Measurements from ENCODE around the gene PLCB1.

PLCB1 gene

GRCh38 chr20:8562356-8562755 lies 430.3 kb downstream of the PLCB1 start:
- H3K27ac ChIP-seq (ENCODE audit: low read depth, low read length): no peak overlapping the region
- no peaks in the 10 kb centered on the region for H3K9me3 ChIP-seq (ENCODE audit: low read length)
- H3K36me3 ChIP-seq (ENCODE audit: insufficient read depth, low read length): no peaks in the 10 kb centered on the region
- H3K27me3 ChIP-seq (ENCODE audit: control insufficient read depth in 1 of 2, insufficient read depth in 2 of 2, low read length in 2 of 2): no peaks in the 10 kb centered on the region
- peaks cover 10% of the 10 kb centered on the region for H3K4me1 ChIP-seq (ENCODE audit: insufficient read depth, low read length)
- H3K9ac ChIP-seq (ENCODE audit: low read length): no peak overlapping the region
- H3K4me3 ChIP-seq (ENCODE audit: low read depth in 1 of 2, low read length in 2 of 2): no peak overlapping the region

DNA sequence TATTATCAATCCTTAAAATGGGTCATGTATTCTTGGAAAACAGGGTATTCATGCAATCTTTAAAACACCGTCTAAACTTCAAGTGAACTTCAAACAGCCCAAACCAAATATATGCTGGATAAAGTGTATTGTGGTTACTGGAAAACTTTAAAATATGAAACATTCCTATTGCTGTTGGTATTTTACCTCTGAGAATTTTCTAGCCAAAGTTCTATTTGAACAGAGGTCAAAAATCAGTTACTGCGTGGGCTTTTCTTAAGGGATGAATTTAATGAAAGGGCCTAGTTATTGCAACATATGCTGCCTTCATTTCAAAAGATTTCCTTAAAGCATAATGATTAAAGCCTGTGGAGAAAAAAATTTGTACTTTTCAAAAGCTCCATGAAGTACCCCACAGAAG lies 436.0 kb downstream of the PLCB1 start:
- Histone ChIP-seq H3K4me1 (ENCODE audit: insufficient read depth, low read length) (peaks cover 16% of the 10 kb centered on the region), H3K9me3 (ENCODE audit: low read length) (no peaks in the 10 kb centered on the region), H3K4me3 (ENCODE audit: low read depth in 1 of 2, low read length in 2 of 2) (no peak overlapping the region), H3K27me3 (ENCODE audit: control insufficient read depth in 1 of 2, insufficient read depth in 2 of 2, low read length in 2 of 2) (no peaks in the 10 kb centered on the region), H3K9ac (ENCODE audit: low read length) (no peak overlapping the region), H3K27ac (ENCODE audit: low read depth, low read length) (no peak overlapping the region), H3K36me3 (ENCODE audit: insufficient read depth, low read length) (no peaks in the 10 kb centered on the region)

GRCh38 chr20:8569766-8570165 lies 437.7 kb downstream of the PLCB1 start:
- Histone ChIP-seq H3K9ac (ENCODE audit: low read length) (no peak overlapping the region), H3K36me3 (ENCODE audit: insufficient read depth, low read length) (no peaks in the 10 kb centered on the region), H3K27ac (ENCODE audit: low read depth, low read length) (no peak overlapping the region), H3K4me1 (ENCODE audit: insufficient read depth, low read length) (peaks cover 16% of the 10 kb centered on the region), H3K27me3 (ENCODE audit: control insufficient read depth in 1 of 2, insufficient read depth in 2 of 2, low read length in 2 of 2) (no peaks in the 10 kb centered on the region), H3K9me3 (ENCODE audit: low read length) (no peaks in the 10 kb centered on the region), H3K4me3 (ENCODE audit: low read depth in 1 of 2, low read length in 2 of 2) (no peak overlapping the region)

DNA sequence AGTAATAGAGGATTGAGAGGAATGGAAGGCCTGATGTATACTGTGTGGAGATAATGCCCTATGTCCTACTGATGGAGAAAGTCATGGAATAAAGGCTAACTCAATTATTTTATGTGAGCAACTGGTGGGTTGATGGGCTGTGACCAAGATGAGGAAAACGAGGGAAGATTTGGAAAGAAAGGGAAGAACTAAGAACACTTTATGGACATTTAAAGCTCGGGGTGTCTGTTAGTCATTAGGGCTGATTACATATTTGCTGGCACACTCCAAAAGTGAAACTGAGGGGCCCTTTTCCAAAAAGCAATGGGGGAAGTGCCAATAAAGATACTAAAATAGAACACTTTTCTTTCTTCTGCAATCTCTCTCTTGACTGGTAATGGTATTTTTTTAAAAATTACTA lies 439.5 kb downstream of the PLCB1 start:
- Histone ChIP-seq H3K27ac (ENCODE audit: low read depth, low read length) (no peak overlapping the region), H3K9ac (ENCODE audit: low read length) (no peak overlapping the region), H3K4me3 (ENCODE audit: low read depth in 1 of 2, low read length in 2 of 2) (no peak overlapping the region), H3K9me3 (ENCODE audit: low read length) (no peaks in the 10 kb centered on the region), H3K27me3 (ENCODE audit: control insufficient read depth in 1 of 2, insufficient read depth in 2 of 2, low read length in 2 of 2) (no peaks in the 10 kb centered on the region), H3K36me3 (ENCODE audit: insufficient read depth, low read length) (no peaks in the 10 kb centered on the region), H3K4me1 (ENCODE audit: insufficient read depth, low read length) (peaks cover 10% of the 10 kb centered on the region)

- no peaks in the 10 kb centered on the region for H3K9me3 ChIP-seq (ENCODE audit: low read length)
- no peak overlapping the region for H3K4me3 ChIP-seq (ENCODE audit: low read depth in 1 of 2, low read length in 2 of 2)
- no peak overlapping the region for H3K9ac ChIP-seq (ENCODE audit: low read length)
- H3K27me3 ChIP-seq (ENCODE audit: control insufficient read depth in 1 of 2, insufficient read depth in 2 of 2, low read length in 2 of 2): no peaks in the 10 kb centered on the region
- peaks cover 17% of the 10 kb centered on the region for H3K4me1 ChIP-seq (ENCODE audit: insufficient read depth, low read length)
- H3K27ac ChIP-seq (ENCODE audit: low read depth, low read length): no peak overlapping the region
- H3K36me3 ChIP-seq (ENCODE audit: insufficient read depth, low read length): no peaks in the 10 kb centered on the region
Observed at GRCh38 chr20:8573686-8574085, 441.6 kb downstream of the PLCB1 start.

GRCh38 chr20:8575114-8575513 lies 443.0 kb downstream of the PLCB1 start:
- no peaks in the 10 kb centered on the region for H3K36me3 ChIP-seq (ENCODE audit: insufficient read depth, low read length)
- H3K27me3 ChIP-seq (ENCODE audit: control insufficient read depth in 1 of 2, insufficient read depth in 2 of 2, low read length in 2 of 2): no peaks in the 10 kb centered on the region
- H3K4me1 ChIP-seq (ENCODE audit: insufficient read depth, low read length): peaks cover 17% of the 10 kb centered on the region
- H3K9me3 ChIP-seq (ENCODE audit: low read length): no peaks in the 10 kb centered on the region
- no peak overlapping the region for H3K4me3 ChIP-seq (ENCODE audit: low read depth in 1 of 2, low read length in 2 of 2)
- no peak overlapping the region for H3K9ac ChIP-seq (ENCODE audit: low read length)
- no peak overlapping the region for H3K27ac ChIP-seq (ENCODE audit: low read depth, low read length)

DNA sequence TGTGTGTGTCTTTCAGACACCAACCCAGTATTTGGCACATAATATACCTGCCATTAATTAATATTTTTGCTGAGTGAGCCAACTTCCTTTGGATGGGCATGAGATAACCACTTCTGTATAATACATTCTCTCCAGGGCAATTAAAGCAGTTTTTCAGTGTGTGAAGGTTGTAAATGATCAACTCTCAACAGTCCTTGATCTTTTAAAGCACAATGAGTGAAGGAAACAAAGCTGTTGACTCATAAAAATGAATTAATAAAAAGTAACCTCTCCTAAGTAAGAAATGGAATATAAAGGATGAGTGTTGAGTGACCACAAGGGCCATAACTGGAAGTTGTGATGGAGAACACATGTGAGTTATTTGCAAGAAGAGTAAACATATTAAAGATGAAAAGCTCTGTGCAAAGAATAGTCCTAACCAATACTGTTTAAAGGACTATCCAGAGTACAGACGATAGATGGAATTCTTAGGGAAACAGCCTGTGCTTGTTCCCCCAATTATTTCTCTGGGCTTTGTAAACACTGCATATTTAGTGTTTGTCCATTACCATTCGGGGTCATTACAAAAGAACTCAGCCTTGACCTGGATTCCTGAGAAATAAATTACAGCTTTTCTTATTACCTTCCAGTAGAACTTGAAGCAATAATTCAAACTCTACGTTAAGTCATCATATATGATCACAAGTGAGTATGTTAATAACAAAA lies 446.2 kb downstream of the PLCB1 start:
- Histone ChIP-seq H3K27ac (ENCODE audit: low read depth, low read length) (no peak overlapping the region), H3K27me3 (ENCODE audit: control insufficient read depth in 1 of 2, insufficient read depth in 2 of 2, low read length in 2 of 2) (no peaks in the 10 kb centered on the region), H3K9me3 (ENCODE audit: low read length) (no peaks in the 10 kb centered on the region), H3K4me3 (ENCODE audit: low read depth in 1 of 2, low read length in 2 of 2) (no peak overlapping the region), H3K36me3 (ENCODE audit: insufficient read depth, low read length) (no peaks in the 10 kb centered on the region), H3K4me1 (ENCODE audit: insufficient read depth, low read length) (peaks cover 11% of the 10 kb centered on the region), H3K9ac (ENCODE audit: low read length) (no peak overlapping the region)

DNA sequence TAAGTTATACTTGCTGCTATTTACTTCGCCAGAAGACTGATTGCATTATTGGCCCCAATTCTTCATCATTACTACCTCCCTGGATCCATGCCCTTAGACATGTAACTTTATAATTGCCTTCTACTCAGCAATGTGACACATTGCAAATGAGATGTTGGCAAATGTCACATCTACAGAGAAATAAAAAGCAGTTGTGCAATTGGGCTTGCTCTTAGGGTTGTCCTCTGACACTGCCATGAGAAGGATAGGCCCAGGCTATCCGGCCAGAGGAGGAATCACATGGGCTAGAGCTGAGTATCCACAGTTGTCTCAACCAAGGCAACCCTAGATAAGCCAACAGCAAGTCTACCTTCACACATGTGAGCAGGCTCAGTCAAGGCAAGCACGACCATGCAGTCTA lies 447.0 kb downstream of the PLCB1 start:
- no peaks in the 10 kb centered on the region for H3K9me3 ChIP-seq (ENCODE audit: low read length)
- H3K36me3 ChIP-seq (ENCODE audit: insufficient read depth, low read length): no peaks in the 10 kb centered on the region
- no peaks in the 10 kb centered on the region for H3K27me3 ChIP-seq (ENCODE audit: control insufficient read depth in 1 of 2, insufficient read depth in 2 of 2, low read length in 2 of 2)
- peaks cover 11% of the 10 kb centered on the region for H3K4me1 ChIP-seq (ENCODE audit: insufficient read depth, low read length)
- no peak overlapping the region for H3K4me3 ChIP-seq (ENCODE audit: low read depth in 1 of 2, low read length in 2 of 2)
- no peak overlapping the region for H3K27ac ChIP-seq (ENCODE audit: low read depth, low read length)
- H3K9ac ChIP-seq (ENCODE audit: low read length): no peak overlapping the region

GRCh38 chr20:8581446-8582183 lies 449.5 kb downstream of the PLCB1 start:
- H3K36me3 ChIP-seq (ENCODE audit: insufficient read depth, low read length): no peaks in the 10 kb centered on the region
- H3K27ac ChIP-seq (ENCODE audit: low read depth, low read length): no peak overlapping the region
- no peak overlapping the region for H3K9ac ChIP-seq (ENCODE audit: low read length)
- H3K4me1 ChIP-seq (ENCODE audit: insufficient read depth, low read length): peaks cover 11% of the 10 kb centered on the region
- no peak overlapping the region for H3K4me3 ChIP-seq (ENCODE audit: low read depth in 1 of 2, low read length in 2 of 2)
- no peaks in the 10 kb centered on the region for H3K27me3 ChIP-seq (ENCODE audit: control insufficient read depth in 1 of 2, insufficient read depth in 2 of 2, low read length in 2 of 2)
- H3K9me3 ChIP-seq (ENCODE audit: low read length): no peaks in the 10 kb centered on the region

DNA sequence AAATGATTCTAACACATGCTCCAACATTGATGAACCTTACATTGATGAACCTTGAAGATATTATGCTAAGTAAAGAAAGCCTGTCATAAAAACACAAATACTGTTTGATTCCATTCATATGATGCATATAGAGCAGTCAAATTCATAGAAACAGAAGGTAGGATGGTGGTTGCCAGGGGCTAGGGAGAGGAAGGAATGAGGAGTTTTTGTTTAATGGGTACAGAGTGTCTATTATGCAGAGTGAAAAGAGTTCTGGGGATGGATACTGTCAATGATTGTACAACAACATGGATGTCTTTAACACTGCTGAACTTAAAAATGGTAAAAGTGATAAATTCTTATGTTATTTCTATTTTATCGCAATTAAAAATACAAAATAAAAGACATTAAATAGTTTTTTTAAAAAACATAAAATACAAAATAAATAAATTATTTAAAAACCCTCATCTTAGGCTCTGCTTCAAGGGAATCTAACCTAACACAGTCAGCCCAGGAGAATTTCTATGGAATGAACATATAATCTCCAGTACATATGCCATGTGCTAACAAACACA lies 451.0 kb downstream of the PLCB1 start:
- H3K9me3 ChIP-seq (ENCODE audit: low read length): no peaks in the 10 kb centered on the region
- H3K4me3 ChIP-seq (ENCODE audit: low read depth in 1 of 2, low read length in 2 of 2): no peak overlapping the region
- no peak overlapping the region for H3K27ac ChIP-seq (ENCODE audit: low read depth, low read length)
- no peaks in the 10 kb centered on the region for H3K36me3 ChIP-seq (ENCODE audit: insufficient read depth, low read length)
- no peak overlapping the region for H3K9ac ChIP-seq (ENCODE audit: low read length)
- H3K4me1 ChIP-seq (ENCODE audit: insufficient read depth, low read length): peaks cover 5% of the 10 kb centered on the region
- no peaks in the 10 kb centered on the region for H3K27me3 ChIP-seq (ENCODE audit: control insufficient read depth in 1 of 2, insufficient read depth in 2 of 2, low read length in 2 of 2)

- H3K4me3 ChIP-seq (ENCODE audit: low read depth in 1 of 2, low read length in 2 of 2): no peak overlapping the region
- no peak overlapping the region for H3K9ac ChIP-seq (ENCODE audit: low read length)
- no peaks in the 10 kb centered on the region for H3K27me3 ChIP-seq (ENCODE audit: control insufficient read depth in 1 of 2, insufficient read depth in 2 of 2, low read length in 2 of 2)
- H3K36me3 ChIP-seq (ENCODE audit: insufficient read depth, low read length): no peaks in the 10 kb centered on the region
- no peak overlapping the region for H3K27ac ChIP-seq (ENCODE audit: low read depth, low read length)
- H3K9me3 ChIP-seq (ENCODE audit: low read length): no peaks in the 10 kb centered on the region
- H3K4me1 ChIP-seq (ENCODE audit: insufficient read depth, low read length): peaks cover under 1% of the 10 kb centered on the region
Observed at GRCh38 chr20:8583566-8584043, 451.5 kb downstream of the PLCB1 start.

All from muscle layer of colon (tissue), 2 donors.